Left forelimb (tissue), 1 donor: ENCODE data around the gene ITPRIPL2.

Source experiments
- DNase-seq: peaks from one replicate; pipeline ENCODE4 v3.0.0-alpha.2; 2018; ENCODE audit warnings: low spot score

ITPRIPL2 gene

DNA sequence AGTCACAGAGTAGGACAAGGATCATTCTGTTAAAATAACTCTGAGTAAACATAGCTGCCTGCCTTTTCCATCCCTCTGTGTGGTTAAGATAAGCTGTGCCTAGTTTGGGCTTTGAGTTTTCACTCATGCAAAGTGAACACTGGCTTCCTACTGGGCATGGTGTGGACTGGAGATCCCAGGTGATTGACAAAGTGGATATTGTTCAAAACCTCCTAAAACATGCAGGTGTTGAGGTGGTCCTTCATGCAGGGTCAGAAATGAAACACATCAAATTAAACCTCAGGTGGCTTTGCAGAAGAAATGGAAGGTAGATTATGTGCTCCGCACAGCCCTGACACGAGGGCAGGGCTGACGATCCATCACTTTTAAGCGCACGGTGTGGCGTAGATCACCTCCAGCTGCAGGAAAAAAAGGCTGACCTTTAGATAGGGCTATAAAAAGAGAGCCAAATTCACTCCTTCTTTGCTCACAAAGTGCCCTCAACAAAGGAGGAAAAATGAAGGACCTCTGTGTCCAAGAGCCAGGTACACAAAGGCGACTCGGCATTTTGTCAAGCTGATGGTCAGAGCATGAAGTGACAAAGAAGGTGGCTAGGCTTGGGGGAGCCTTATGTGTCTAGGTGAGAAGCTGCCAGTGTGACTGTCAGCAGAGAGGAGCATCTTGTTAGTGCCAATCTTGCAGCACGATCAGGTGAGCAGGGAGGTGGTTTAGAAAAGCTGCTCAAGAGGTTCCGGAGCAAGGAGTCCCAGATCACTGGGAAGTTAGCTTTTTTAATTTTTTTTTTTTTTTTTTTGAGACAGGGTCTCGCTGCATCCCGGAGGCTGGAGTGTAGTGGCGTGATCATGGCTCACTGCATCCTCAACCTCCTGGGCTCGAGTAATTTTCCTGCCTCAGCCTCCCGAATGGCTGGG is 19.9 kb upstream of the ITPRIPL2 start:
- DNase-seq: no peak

DNA sequence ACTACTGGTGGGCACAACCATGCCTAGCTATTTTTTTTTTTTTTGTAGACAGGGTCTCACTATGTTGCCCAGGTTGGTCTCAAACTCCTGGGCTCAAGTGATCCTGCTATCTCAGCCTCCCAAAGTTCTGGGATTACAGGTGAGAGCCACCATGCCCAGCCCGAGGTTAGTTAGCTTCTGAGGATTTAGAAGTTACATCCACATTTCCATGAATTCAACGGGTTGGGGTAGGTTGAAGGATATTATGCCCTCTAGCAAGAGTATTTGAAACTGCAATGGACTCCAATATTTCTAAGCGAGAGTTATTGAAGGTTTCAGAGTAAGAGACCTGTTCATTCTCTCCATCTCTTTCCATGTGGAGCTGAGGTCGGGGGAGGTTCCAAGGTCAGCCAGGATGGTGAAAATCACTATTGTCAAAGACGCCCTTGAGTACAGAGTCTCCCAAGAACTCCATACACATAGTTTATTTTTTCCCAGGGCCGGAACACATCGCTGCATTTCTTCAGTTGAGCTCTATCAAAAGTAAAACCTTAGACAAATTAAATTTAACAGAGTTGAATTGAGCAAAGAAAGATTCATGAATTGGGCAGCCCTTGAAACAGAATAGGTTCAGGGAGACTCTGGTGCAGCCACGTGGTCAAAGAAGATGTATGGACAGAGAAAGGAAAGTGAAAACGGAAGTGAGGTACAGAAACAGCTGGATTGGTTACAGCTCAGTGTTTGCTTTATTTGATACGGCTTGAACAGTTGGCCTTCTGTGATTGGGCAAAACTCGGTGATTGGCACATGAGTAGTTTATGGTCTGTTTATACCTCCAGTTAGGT is 19.0 kb upstream of the ITPRIPL2 start:
- no peak for DNase-seq

DNA sequence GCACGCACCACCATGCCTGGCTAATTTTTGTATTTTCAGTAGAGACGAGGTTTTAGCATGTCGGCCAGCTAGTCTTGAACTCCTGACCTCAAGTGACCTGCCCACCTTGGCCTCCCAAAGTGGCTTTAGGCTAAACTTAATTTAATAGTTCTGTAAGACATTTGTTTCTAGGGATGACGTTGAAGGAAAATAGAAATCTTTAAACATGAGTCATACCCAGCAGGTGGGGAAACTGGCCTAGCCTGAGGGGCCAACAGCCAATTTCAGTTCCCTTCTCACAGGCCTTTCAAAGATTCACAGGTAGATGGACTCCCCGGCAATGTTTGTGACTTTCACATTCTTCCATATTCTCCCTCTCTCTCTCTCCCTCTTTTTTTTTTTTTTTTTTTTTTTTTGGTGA is 18.1 kb upstream of the ITPRIPL2 start:
- no peak for DNase-seq

DNA sequence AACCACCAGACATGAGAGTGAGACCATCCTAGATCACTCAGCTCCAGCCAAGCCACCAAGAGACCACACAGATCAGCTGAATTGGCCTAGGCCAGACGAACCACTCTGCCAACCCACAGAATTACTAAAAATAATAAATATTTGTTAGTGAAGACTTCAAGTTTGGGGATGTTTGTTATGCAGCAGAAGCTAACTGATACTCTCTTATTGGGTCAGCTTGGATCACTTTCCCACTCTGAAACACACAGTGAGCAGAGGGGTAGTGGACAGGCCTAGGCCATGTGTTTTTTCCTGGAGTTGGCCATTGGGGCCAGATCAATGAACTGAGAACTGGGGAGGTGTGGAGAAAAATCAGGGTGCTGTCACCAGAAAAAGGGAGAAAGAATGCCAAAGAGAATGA is 15.6 kb upstream of the ITPRIPL2 start:
- no peak for DNase-seq

DNA sequence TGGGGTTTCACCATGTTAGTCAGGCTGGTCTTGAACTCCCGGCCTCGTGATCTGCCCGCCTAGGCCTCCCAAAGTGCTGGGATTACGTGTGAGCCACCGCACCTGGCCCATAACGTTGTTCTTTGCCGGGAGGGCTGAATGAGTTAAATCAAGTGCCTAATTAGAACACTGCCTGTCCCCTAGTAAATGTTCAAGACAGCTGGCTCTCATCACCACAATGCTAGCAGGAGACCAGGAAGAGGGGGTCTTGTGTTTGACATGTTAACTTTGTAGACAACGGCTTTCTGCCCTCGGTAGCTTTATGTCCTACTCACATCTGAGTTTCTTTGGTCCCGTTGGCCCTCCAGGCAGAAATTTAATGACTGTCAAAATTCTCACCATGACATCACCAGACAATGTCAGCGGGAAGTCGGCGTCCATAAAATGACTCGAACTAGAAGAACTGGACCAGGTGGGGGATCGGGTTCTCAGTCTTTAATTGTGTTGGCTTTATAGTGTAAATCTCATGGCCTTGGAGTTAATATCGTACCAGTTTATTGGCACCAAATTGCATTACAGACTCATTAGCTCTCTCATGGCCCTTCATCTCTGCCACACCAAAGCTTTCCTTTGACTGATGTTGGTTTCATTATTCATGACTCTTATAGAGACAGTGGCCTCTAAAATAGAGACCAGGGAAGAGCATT is 11.4 kb upstream of the ITPRIPL2 start:
- DNase-seq: no peak

DNA sequence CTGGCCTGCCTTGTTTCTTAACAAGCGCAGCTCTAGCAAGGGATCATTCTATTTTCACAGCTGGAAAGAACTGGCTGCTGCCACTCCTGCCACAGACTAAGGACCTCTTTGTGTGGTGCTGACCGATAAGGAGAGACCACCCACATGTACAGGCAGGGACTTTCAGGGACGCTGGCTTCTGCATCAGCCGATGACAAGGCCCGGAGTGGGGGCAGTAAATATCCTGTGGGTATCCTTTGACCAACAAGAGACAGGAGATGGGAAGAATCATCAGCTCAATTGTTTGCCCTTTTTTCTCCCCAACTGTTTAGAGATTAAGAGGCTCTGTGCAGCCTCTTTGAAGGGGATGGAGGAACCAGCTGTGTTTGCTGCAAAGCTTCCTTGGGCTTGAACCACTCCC is 9.2 kb upstream of the ITPRIPL2 start:
- no peak for DNase-seq

DNA sequence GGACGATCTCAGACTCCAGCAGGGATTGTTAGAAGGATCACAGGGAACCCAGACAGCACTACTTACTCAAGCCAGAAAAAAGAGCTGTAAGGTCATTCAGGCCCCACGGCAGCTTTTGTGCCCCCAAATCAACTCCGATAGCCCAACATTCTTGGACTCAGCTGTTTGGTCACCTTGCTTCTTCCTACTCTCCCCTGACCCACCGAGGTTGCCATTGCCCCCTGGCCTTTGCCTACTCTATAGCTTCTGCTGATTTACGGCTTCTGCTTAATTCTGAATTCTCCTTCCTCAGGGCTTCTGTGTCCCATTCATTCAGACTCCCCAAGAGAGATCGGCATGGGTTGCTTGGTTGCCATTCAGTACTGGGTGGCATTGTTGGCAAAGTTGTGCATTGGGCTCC is 8.6 kb upstream of the ITPRIPL2 start:
- DNase-seq: no peak

DNA sequence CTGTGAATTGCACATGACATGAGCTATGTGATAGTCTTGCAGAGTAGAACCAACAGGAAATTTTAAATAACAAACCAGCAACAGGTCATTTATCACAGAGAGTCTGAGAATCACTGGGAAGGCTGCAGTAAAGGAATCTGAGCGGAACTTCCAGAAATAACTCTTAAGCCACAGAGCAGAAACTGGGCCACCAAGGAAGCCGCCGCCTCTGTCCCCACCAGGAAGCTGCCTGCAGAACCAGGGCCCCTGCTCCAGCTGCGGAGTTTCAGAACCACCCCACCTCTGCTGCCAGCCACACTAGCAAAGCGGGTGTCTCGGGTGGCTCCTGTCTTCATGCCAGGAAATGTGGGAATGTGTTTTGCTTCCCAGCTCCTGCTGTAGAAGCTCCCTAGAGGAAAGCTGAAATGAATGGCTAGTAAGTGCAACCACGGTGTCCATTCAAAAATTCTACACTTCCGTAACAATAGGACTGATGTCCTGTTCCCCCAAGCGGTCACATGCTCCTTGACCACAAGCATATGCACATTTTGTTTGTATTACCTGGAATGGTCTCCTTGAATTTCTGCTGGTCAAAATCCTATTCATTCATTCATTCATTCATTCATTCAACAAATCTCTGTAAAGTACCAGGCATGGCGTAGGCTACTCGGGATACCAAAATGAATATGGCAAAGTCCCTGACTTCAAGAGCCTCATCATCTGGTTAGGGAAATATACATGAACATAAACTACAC is 7.7 kb upstream of the ITPRIPL2 start:
- no peak for DNase-seq

DNA sequence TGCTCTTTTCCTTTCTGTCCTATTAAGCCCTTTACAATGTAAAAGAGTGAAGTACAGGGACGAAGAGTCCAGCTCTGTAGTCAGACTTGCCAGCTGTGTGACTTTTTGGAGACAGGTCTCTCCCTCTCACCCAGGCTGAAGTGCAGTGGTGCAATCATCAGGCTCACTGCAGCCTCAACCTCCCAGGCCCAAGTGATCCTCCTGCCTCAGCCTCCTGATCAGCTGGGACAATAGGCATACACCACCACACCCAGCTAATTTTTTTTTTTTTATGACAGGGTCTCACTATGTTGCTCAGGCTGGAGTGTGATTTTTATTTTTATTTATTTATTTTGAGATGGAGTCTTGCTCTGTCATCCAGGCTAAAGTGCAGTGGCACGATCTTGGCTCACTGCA is 7.1 kb upstream of the ITPRIPL2 start:
- no peak for DNase-seq

DNA sequence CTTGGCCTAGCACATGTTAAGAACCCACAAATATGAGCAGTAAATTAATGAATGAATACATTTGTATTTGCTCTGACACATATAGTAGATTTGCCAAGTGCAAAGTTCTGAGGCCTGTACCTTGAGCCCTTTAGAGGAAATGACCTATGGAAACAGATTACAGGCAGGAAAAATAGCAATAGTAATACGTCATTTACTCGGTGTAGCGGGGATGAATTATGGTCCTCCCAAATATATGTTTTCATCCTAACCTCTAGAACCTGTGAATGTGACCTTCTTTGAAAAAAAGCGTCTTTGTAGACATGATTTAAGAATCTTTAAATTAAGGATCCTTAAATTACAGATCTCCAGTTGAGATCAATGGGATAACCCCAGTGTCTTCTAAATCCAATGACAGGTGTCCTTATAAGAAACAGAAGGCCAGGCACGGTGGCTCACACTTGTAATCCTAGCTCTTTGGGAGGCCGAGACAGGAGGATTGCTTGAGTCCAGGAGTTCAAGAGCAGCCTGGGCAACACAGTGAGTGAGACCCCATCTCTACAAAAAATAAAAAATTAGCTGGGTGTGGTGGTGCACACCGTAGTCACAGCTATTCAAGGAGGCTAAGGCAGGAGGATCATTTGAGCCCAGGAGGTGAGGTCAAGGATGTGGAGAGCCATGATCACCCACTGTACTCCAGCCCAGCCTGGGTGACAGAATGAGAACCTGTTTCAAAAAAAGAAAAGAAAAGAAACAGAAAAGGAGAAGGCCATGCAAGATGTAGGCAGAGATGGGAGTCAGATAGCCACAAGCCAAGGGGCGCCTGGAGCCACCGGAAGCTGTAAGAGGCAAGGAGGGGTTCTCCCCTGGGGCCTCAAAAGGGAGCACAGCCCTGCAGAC is 5.1 kb upstream of the ITPRIPL2 start:
- no peak for DNase-seq

DNA sequence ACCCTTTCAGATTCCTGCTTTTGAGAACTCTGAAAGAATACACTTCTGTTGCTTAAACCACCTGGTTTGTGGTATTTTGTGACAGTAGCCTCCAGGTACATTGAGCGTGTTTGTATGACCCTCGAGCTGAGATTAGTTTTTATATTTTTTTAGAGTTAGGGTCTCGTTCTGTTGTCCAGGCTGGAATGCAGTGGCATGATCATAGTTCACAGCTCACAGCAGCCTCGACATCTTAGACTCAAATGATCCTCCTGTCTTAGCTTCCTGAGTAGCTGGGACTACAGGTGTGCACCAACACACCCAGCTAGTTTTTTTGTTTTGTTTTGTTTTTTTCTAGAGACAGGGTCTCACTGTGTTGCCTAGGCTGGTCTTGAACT is 4.5 kb upstream of the ITPRIPL2 start:
- DNase-seq: no peak

DNA sequence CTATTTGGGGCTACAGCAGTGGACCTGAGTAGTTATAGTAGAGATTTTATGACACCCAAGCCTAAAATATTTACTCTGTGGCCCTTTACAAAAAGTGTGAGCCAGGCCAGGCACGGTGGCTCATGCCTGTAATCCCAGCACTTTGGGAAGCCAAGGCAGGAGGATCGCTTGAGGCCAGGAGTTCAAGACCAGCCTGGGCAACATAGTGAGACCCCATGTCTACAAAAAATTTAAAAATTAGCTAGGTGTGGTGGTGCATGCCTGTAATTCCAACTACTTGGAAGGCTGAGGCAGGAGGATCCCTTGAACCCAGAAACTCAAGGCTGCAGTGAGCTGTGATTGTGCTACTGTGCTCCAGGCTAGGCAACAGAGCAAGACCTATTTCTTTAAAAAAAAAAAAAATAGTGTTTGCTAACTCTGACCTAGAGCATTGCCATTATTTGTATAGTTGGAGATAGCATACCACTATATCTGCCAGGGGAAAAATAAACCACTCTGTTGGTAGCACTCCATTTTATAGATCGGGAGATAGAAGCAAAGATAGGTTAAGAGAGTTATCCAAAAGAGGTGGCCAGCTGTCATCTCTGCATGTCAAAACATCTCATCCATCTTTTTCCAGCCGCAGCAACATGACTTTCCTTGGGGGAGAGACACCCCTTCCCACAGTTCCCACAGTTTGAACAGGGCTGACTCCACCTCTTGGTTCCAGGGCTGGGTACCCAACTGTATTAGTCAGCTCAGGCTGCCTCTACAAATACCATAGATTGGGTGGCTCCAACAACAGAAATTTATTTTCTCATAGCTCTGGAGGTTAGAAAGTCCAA is 3.0 kb upstream of the ITPRIPL2 start:
- DNase-seq: no peak

DNA sequence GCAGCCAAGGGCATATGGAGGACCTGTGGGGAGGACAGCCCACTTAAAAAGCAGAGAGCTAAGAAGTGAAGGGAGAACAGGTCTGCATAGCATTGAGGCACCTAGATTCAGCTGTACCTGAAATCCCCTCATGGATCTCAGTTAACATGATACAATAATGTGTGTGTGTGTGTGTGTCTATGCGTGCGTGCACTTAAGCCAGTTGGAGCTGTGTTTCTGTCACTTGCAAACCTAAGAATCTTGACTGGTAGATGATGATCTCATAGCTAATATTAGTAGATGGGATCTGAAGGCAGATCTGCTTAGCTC is 1.7 kb upstream of the ITPRIPL2 start:
- DNase-seq: no peak

DNA sequence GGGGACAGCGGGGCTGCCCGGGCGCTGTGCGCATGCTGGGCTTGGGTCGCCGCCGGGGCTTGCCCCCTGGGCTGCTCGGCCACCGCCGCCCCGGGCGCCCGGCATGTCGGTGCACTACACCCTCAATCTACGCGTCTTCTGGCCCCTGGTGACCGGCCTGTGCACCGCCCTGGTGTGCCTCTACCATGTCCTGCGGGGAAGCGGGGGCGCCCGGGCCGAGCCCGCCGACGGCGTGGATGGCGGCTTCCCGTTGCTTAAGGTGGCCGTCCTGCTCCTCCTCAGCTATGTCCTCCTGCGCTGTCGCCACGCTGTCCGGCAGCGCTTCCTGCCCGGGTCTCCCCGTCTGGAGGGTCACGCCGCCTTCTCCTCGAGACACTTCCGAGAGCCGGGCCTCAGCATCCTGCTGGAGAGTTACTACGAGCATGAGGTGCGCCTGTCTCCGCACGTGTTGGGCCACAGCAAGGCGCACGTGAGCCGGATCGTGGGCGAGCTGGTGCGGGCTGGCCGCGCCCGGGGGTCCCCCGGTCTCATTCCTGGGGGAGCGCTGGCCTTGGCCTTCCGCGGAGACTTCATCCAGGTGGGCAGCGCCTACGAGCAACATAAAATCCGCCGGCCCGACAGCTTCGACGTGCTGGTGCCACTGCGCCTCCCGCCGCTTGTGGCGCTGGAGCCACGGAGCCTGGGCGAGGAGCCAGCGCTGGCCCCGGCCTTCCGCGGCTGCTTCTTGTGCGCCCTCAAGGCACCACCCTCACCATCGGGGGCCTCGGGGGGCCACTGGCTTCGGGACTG is 789 bp downstream of the ITPRIPL2 start:
- DNase-seq: peak; percentile 80

DNA sequence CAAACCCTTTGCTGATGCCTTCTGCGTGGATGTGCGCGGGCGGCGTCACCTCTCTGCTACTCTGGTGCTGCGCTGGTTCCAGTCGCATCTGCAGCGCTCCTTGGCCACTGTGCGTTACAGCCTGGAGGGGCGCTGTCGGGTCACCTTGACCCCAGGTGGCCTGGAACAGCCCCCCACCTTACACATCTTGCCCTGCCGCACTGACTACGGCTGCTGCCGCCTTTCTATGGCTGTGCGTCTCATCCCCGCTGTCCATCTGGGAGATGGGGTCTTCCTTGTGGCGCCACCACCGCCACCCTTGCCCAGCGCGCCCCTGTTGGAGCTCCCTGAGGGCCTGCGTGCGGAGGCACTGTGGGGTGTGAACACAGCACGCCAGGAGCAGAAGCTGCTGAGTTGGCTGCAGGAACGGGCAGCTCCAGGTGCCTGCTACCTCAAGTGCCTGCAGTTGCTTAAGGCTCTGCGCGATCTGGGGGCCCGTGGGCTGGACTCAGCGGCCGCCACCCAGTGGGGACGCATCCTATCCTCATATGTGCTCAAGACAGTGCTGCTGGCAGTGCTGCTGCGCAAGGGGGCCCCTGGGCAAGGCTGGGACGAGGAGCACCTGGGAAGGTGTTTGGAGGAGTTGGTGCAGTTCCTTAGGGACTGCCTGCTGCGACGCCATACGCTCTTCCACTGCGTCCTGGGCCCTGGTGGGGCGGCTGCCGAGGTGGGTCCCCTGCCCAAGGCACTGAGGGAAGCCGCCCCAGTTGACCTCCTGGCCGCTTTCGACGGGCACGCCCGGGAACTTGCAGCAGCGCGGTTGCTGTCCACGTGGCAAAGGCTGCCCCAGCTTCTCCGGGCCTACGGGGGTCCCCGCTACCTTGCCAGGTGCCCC is 1.6 kb downstream of the ITPRIPL2 start:
- DNase-seq: no peak

DNA sequence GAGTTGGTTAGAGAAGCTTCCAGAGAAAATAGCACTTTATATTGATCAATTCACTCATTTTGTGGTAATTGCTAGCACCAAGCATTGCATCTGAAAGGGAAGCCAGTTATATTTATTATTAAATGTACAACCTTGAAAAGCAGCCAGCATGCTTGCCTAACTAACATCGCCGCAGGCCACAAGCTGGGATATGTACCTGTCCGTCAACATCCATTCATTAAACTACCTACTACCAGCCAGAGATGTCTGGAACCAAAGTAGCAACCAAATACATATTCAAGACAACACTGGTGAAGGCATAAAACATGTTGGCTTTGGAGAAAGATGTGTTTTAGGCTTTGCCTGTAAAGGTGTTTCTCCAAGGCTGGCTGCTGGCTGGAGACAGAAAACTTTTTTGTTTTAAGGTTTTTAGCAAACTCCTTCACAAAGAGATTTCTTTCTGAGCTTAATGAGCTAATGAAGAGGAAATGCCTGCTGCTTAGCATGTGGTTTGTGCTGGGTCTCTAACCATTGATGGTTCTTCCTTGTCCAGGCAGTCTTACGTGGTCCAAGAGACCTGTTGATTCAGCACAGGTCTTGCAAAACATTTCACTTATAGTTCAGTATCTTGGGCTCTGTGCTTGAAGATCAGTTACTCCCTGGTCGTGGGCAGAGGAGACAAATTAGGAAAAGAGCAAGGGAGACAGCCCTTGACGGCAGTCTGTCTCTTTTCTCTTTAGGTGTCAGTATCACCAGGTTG is 3.1 kb downstream of the ITPRIPL2 start:
- DNase-seq: no peak

DNA sequence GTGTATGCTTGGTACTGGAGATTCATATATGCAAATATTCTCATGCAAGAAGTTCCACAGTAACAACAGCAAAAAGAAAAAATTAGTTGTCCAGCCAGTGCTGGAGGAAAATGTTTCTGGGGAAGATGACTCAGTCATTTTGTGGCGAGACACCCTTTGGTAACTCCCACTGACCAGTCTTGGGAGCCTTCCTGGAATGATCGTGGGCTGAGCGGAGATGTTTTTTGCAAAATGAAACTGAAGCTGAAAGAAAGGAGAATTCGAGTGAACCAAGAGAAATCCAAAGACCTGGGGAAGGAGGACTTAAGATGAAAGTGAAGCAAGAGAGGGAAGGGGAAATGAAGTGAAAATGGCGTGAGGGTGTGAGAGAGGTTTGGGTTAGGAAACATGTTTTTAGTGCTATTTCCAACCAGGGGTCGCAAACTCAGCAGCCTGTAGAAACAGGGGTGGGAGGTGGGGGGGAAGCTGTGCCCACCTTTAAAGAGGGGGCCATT is 5.2 kb downstream of the ITPRIPL2 start:
- DNase-seq: no peak

DNA sequence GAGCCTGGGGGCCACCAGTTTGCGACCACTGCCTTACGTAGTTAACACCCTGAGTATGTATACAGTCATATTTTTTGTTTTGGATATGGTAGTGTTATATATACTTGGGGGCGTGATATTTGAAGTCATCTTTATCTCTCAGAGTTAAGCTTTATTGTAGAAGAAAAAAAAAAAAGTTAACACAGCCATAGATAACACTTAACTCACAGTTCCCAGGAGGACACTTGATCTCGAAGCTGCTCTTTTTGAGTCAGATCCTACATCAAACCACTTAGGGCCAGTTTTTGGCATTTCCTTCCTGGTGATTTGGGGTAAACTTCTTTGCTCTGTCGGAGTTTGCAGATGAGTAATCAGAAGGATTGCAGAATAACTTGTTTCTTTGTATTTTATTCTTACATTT is 5.8 kb downstream of the ITPRIPL2 start:
- no peak for DNase-seq
